ENCODE results near the gene ZBTB42. TPM values are rescaled to one million over a fixed set of nuclear protein-coding genes. Genes with fewer than 3 reads are reported as not detected.

Gene ZBTB42
- 1 to 10 TPM; 1.3 TPM for total RNA-seq

- DNase-seq (peak; percentile 71), ATAC-seq (peak; percentile 31)
- POLR2A ChIA-PET = interaction anchor here (0.8 to 1.3 kb wide), 4 partner anchors 10 to 47 kb away, joined by 3 to 4 read pairs (median 4); no protein-coding TSS in a partner anchor
- TF ChIP-seq CTCF (IDR thresholded peaks at IDR 0.05) = no peak
- Mint-ChIP-seq H3K27ac (peak within 1 kb of the TSS; percentile 49), H3K4me1 (ENCODE audit: low read depth) (peaks cover 17% of the 10 kb centered on the region), H3K27me3 (no peaks in the 10 kb centered on the region), H3K4me3 (peak within 1 kb of the TSS; percentile 76), H3K36me3 (ENCODE audit: low read depth) (no peaks in the 10 kb centered on the region), H3K9me3 (no peaks in the 10 kb centered on the region)
- CTCF ChIA-PET = interaction anchor here (0.9 to 2.6 kb wide), 5 partner anchors 11 to 78 kb away, joined by 3 to 8 read pairs (median 3); partner anchors contain the start of gene SIVA1
- intact Hi-C loops (cut with micrococcal nuclease) = no loop called here
These were observed at the start of gene ZBTB42 for GRCh38 chr14:104800771-104801519. Gene ZBTB42, plus strand, starts transcription at chr14:104801101. Its CDS starts 97 bp downstream, at chr14:104801198.

GRCh38 chr14:104751539-104752422 is 49.1 kb upstream of the ZBTB42 start:
- Mint-ChIP-seq H3K4me3 (peak overlapping the region; percentile 86), H3K27me3 (no peaks in the 10 kb centered on the region), H3K4me1 (ENCODE audit: low read depth) (peaks cover 31% of the 10 kb centered on the region), H3K36me3 (ENCODE audit: low read depth) (peaks cover 24% of the 10 kb centered on the region), H3K9me3 (no peaks in the 10 kb centered on the region), H3K27ac (peak overlapping the region; percentile 89)
- DNase-seq (no peak), ATAC-seq (peak; percentile 0)
- no peak for TF ChIP-seq CTCF (IDR thresholded peaks at IDR 0.05)
- intact Hi-C loops (cut with micrococcal nuclease) = loop anchor here (5.0 kb wide), 1 partner anchor 316 kb away; the partner anchor contains the start of gene GPR132
- CTCF ChIA-PET = interaction anchor here (0.8 to 3.3 kb wide), 13 partner anchors 14 to 79 kb away, joined by 3 to 21 read pairs (median 4); partner anchors contain the start of gene ADSS1
- POLR2A ChIA-PET = interaction anchor here (0.6 to 2.8 kb wide), 11 partner anchors 9 to 646 kb away, joined by 3 to 13 read pairs (median 4); partner anchors contain the start of genes ADSS1 and TEX22

- DNase-seq = no peak
- Mint-ChIP-seq H3K9me3 (no peaks in the 10 kb centered on the region), H3K36me3 (ENCODE audit: low read depth) (peaks cover 29% of the 10 kb centered on the region), H3K27me3 (no peaks in the 10 kb centered on the region), H3K27ac (peak overlapping the region; percentile 89), H3K4me1 (ENCODE audit: low read depth) (peaks cover 36% of the 10 kb centered on the region), H3K4me3 (peak overlapping the region; percentile 86)
- ChIA-PET CTCF (interaction anchor here (0.8 to 3.3 kb wide), 11 partner anchors 11 to 74 kb away, joined by 3 to 21 read pairs (median 4); partner anchors contain the start of genes ADSS1 and ZBTB42), POLR2A (interaction anchor here (0.5 to 2.8 kb wide), 14 partner anchors 9 to 1442 kb away, joined by 3 to 13 read pairs (median 4); partner anchors contain the start of genes ADSS1 and TEX22)
- no peak for TF ChIP-seq CTCF (IDR thresholded peaks at IDR 0.05)
- no peak for ATAC-seq
- intact Hi-C loops (cut with micrococcal nuclease) = loop anchor here (5.0 kb wide), 1 partner anchor 315 kb away; the partner anchor contains the start of gene GPR132
These were observed 48.5 kb upstream of the ZBTB42 start for GRCh38 chr14:104752423-104752734.

GRCh38 chr14:104752735-104753527 is 48.0 kb upstream of the ZBTB42 start, which contains the start of gene SIVA1:
Gene SIVA1, plus strand, starts transcription at chr14:104753147. Its CDS starts 55 bp downstream, at chr14:104753202.
- intact Hi-C loops (cut with micrococcal nuclease) = loop anchor here (5.0 kb wide), 1 partner anchor 314 kb away; the partner anchor contains the start of gene GPR132
- no peak for TF ChIP-seq CTCF (IDR thresholded peaks at IDR 0.05)
- no peaks in the 10 kb centered on the region for H3K27me3 Mint-ChIP-seq
- H3K4me1 Mint-ChIP-seq (ENCODE audit: low read depth) = peaks cover 39% of the 10 kb centered on the region
- H3K9me3 Mint-ChIP-seq = no peaks in the 10 kb centered on the region
- H3K4me3 Mint-ChIP-seq = peak within 1 kb of the TSS; percentile 86
- peaks cover 29% of the 10 kb centered on the region for H3K36me3 Mint-ChIP-seq (ENCODE audit: low read depth)
- ATAC-seq (peak; percentile 92), DNase-seq (peak; percentile 100)
- H3K27ac Mint-ChIP-seq = peak within 1 kb of the TSS; percentile 89
- ChIA-PET CTCF (interaction anchor here (0.8 to 3.3 kb wide), 11 partner anchors 10 to 74 kb away, joined by 3 to 21 read pairs (median 4); partner anchors contain the start of genes ADSS1 and ZBTB42), POLR2A (interaction anchor here (0.5 to 2.8 kb wide), 16 partner anchors 10 to 1442 kb away, joined by 3 to 13 read pairs (median 3); partner anchors contain the start of genes ADSS1, INF2 and TEX22)

Measured in activated CD8-positive, alpha-beta T cell treated with anti-CD3 and anti-CD28 coated beads for 36 hours (primary cell).